Measurements from ENCODE around the gene RETREG2.

GRCh38 chr2:219228041-219228910, 50.2 kb downstream of the RETREG2 start:
- TF ChIP-seq ZFP3 (CRISPR knock-in tag; IDR thresholded peaks at IDR 0.05) (no peak), ZC3H10 (CRISPR knock-in tag; IDR thresholded peaks at IDR 0.05) (no peak), ZNF565 (CRISPR knock-in tag; conservative IDR thresholded peaks at IDR 0.05; ENCODE audit: low read depth) (no peak), ESRRG (CRISPR knock-in tag; IDR thresholded peaks at IDR 0.05) (no peak), ZNF70 (CRISPR knock-in tag; IDR thresholded peaks at IDR 0.05) (no peak), ZNF8 (CRISPR knock-in tag; IDR thresholded peaks at IDR 0.05) (no peak), RARB (CRISPR knock-in tag; IDR thresholded peaks at IDR 0.05) (no peak), BACH2 (CRISPR knock-in tag; IDR thresholded peaks at IDR 0.05; ENCODE audit: borderline replicate concordance) (no peak)

All from SK-N-SH treated with all-trans-retinoic acid at 6 μM for 48 hours (cell line).